ENCODE results near the gene ULBP3.
"Not testable (repeated sequence)": the region's sequence is repeated elsewhere in the genome, so short reads cannot be mapped to it uniquely, and the experiment has no call there.

Gene ULBP3

DNA sequence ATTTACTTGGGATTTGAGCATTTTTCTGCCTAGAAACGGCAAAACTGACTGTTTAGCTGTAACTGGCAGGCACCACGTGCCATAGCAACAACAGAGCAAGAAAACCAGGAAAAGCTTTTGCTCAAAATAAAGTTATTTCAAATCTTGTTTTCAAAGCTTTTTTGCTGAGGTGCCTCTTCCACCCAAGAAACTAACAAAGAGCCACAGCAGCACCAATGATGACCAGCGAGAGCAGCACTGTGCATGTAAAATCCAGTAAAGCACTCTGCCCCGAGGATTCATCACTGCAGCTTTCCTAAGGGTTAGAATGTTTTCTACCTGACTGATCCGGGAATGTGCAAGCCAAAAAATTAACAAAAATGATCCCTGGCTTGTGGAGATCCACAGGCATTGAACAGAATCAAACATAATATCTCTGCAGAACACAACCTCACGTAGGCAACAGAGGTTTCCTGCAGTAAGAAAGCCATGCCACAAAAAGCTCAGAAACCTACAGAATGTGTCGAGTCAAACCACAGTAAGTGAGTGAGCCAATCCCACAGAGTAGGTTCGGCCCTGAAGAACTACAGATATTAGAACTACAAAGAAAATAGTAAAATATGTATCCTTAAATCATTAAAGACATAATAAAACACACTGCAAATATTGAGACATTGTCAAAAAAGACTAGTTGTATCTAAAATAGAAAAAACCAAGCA, 7.4 kb upstream of the ULBP3 start:
- DNase-seq (ENCODE audit: low read depth in 2 of 2): no peak

DNA sequence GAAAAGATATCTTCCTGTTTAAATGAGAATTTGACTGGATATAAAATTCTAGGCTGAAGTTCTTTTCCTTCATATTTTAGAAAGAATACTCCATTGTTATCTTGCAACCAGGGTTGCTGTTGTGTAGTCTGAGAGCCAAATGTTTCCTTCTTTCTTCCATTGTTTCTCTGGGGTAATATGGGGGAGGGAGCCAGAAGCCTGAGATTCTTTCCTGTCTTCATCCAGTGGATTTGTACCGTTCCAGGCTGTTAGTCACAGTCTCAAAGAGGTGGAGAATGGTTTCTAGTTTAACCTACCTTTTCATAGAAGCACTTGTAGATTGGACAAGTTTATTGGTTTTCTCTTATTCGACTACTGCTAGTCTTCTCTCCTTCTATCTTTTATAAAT, 6.1 kb upstream of the ULBP3 start:
- DNase-seq (ENCODE audit: low read depth in 2 of 2): no peak

GRCh38 chr6:150074396-150075033, 5.6 kb upstream of the ULBP3 start:
- DNase-seq (ENCODE audit: low read depth in 2 of 2): not testable (repeated sequence)

- no peak for DNase-seq (ENCODE audit: low read depth in 2 of 2)
These were observed 3.3 kb upstream of the ULBP3 start for GRCh38 chr6:150072201-150072600.

- DNase-seq (ENCODE audit: low read depth in 2 of 2): no peak
These were observed 1.4 kb upstream of the ULBP3 start for GRCh38 chr6:150070236-150070818.

DNA sequence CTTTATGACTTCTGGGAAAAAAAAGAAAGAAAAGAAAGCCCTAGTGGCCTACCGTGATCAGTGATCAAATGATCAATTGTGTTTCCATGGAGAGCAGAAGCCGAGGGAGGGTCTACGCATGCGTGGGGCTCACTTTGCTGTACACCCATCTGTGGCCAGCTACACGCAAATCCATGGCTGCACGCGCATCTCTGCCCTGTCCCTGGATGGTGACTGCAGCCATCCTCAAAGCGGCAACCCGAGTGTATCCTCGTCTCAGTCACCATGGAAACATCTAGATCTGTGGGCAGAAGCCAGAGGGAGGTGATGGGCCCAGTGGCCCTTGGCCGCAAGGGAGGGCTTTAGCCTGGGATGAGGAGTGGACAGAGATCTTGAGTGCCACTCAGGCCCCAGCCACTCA, 785 bp upstream of the ULBP3 start:
- DNase-seq (ENCODE audit: low read depth in 2 of 2): no peak

DNA sequence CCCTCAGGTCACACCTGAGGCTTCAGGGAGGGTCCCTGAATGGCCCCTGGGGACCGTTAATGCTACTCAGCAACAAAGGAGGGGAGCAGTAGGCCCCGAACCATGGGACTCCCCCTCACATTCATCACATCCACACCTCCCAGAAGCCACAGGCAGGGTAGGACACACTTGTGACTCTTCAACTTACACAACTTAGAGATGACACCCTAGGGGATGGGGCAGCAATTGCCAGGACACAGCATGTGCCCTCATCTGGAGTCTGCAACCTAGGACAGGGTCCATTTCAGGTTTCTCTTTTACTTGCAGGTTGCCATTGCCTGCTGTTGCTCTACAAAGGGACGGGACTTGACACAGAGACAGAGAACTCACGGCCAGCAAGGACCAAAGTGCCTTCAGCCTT, 770 bp downstream of the ULBP3 start:
- no peak for DNase-seq (ENCODE audit: low read depth in 2 of 2)

DNA sequence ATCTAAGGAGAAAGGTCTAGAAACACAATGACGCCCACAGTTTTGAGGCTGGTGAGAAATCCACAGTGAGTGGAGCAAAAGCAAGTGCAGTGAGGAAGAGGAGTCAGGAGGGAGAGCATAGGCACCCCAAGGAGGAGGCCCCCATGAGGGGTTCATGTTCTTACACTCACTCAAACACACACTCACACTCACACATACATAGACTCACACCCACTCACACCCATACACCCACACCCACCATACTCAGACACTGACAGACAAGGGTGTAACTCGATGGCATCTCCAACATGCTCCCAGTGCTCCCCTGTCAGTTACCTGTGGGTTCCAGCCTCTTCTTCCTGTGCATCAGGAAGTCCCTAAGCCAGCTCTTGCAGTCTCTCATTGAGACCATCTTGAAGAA, 3.8 kb downstream of the ULBP3 start:
- no peak for DNase-seq (ENCODE audit: low read depth in 2 of 2)

DNA sequence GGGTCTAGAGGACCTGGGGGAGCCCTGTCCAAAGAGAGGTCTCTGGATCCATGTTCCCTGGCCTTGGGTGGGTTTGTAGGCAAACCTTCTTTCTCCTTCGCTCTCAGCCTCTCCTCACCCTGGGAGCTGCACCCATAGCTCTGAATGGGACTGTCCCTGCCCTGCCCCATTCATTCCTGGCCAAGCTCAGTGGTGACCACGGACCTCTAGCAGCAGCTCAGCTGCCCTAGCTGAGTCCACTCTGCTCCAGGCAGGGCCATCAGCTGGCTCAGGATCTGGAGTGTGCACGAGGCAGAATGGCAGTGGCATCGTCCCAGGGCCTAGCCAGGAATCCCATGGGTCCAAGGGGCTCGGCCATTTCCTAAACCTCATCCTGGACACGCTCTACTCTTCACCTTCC, 5.3 kb downstream of the ULBP3 start:
- no peak for DNase-seq (ENCODE audit: low read depth in 2 of 2)

DNA sequence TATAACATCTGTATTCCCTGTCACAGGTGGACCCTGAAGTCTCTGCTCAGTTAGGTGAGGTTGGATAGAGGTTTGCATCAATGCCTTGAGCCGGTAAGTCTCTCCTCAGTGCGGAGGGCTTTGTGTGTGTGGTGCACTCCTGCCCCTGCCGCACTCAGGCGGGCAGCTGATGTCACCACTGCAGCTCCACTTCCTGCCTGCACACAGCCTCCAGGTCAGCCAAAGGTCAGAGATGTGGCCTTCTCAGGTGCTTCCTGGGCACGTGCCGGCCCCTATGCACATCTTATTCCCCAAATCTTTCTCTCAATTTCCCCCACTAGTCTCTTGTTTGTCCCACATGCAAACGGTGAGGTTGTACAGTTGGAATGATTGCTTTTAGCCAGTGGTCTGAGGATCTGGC, 8.9 kb downstream of the ULBP3 start:
- not testable (repeated sequence) for DNase-seq (ENCODE audit: low read depth in 2 of 2)

GRCh38 chr6:150058986-150059385, 9.9 kb downstream of the ULBP3 start:
- DNase-seq (ENCODE audit: low read depth in 2 of 2): no peak

DNA sequence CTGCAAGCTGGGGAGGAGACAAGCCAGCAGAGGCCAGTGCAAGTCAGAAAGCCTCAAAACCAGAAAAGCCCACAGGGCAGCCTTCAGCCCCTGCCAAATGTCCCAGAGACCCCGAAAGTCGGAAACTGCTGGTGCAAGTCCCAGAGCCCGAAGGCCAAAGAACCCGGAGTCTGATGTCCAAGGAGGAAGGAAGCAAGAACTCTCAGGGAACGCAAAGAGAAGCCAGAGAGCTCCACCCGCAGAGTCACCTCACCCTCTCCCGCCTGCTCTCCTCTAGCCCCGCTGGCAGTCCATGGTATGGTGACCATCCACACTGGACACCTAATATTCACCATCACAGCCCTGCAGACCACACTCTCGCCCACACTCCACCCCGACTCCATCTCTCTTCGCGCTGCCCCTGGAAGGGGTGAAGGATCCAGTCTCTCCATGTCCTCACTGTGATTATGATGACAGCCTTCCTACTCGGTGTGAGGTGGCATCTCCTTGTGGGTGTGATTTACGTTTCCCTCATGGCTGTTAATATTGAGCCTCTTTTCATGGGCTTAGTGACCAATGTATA, 10.6 kb downstream of the ULBP3 start:
- DNase-seq (ENCODE audit: low read depth in 2 of 2): no peak

DNA sequence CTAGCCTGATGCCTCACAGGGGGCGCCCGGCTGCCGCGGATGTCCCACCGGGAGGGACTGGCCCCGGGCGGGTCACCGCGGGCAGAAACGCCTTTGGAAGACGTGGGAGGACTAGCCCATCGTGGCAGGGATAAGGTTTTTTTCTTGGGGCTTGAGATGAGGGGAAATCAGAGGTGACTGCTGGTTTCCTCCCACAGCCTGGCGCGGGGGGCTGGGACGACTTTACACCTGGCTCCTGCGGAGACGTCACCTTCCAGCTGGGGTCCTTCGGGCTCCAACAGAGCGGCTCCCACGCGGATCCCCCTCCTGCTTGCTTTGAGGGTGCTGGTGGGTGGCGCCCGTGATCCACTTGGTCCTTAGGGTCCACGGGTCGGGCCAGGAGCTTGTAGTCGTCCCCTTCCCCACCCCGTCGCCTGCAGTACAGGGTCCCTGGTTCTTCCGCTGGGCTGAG, 11.4 kb downstream of the ULBP3 start:
- no peak for DNase-seq (ENCODE audit: low read depth in 2 of 2)

DNA sequence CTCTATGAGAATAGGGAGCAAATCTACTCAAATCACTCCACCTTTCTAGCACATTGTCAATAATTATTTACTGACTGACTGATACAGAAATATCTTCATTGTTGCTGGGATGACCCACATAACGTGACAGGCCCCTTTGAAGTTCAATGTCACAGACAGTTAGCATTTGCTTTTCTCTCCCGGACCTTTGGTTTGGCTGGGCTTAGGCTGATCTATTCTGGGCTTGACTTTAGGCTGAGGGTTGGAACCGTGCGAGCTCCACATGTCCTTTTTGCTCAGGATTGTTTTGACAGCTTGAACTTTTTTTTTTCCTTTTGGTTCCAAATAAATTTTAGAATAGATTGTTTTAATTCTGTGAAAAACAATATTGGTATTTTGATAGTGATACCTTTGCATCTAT, 12.0 kb downstream of the ULBP3 start:
- no peak for DNase-seq (ENCODE audit: low read depth in 2 of 2)

- DNase-seq (ENCODE audit: low read depth in 2 of 2): no peak
These were observed 12.8 kb downstream of the ULBP3 start for GRCh38 chr6:150056156-150056555.

DNA sequence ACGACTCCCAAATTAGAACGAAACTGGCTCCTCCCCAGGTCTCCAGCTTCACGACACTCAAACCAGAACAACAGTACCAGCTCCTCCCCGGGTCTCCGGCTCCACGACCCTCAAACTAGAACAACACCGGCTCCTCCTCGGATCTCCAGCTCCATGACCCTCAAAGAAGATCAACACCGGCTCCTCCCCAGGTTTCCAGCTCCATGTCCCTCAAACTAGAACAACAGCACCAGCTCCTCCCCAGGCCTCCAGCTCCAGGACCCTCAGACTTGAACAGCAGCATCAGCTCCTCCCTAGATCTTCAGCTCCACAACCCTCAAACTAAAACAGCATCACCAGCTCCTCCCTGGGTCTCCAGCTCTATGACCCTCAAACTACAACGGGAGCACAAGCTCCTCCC, 13.8 kb downstream of the ULBP3 start:
- no peak for DNase-seq (ENCODE audit: low read depth in 2 of 2)

DNA sequence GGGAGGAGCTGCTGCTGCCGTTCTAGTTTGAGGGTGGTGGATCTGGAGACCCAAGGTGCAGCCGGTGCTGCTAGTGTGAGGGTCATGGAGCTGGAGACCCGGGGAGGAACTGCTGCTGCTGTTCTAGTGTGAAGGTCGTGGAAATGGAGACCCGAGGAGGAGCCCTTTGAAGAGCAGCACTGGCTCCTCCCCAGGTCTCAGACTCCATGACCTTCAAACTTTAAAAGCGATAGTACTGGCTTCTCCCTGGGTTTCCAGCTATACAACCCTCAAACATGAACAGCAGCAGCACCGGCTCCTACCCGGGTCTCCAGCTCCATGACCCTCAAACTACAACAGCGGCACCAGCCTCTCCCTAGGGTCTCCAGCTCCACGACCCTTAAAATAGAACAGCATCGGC, 15.5 kb downstream of the ULBP3 start:
- no peak for DNase-seq (ENCODE audit: low read depth in 2 of 2)

GRCh38 chr6:150050846-150051245, 18.1 kb downstream of the ULBP3 start:
- no peak for DNase-seq (ENCODE audit: low read depth in 2 of 2)

DNA sequence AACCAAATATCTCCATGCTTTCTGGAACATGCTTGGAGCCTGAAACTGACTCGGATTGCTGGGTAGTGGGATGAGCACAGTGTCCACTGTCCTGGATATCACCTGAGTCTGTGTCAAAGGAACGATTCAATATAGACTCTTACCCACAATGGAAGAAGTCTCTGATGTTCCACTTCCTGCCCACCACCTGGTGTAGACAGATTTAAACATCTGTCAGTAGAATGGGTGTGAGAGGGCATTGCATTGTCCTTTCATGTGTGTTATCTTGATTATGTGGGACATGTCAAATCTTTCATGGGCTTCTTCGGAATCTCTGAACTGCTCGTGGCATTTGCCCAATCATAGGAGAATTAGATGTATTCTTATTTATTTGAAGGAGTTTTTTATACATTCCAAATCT, 20.8 kb downstream of the ULBP3 start:
- no peak for DNase-seq (ENCODE audit: low read depth in 2 of 2)

DNA sequence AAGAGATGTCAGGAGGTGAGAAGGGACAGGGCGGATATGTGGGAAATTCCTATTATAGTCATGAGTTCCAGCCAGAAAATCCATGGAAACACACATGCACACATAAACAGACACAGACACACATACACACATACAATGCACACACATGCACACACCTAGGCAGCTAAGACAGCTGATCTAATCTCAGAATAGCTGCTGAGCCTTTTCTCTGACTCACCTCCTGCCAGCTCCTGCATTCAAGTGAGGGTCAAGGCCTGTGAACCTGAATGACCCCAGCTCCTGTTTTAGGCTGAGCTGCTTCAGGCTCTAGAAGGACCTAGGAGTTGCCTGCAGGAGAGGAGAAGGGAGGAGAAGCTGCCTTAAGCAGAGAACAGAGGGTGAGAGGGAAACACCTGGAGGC, 22.0 kb downstream of the ULBP3 start:
- no peak for DNase-seq (ENCODE audit: low read depth in 2 of 2)

DNA sequence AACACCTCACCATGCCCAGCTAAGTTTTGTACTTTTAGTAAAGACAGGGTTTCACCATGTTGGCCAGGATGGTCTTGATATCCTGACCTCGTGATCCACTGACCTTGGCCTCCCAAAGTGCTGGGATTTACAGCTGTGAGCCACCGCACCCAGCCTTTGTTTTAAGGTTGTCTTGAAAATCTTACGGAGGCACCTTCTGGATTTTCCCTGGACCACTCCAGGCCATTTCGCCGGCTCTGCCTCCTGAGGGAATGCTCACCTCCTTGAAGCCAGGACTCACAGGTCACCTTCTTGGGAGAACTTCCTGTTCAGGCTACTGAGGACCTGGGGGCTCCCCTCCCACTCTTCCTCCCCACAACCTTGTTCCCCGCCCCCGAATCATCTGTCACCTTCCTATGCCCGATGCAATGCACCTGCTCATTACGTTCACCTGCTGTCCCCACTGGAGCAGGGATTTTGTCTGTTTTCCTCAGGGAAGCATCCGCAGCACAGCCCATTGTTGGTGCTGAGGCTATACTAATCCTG, 24.2 kb downstream of the ULBP3 start:
- no peak for DNase-seq (ENCODE audit: low read depth in 2 of 2)

DNA sequence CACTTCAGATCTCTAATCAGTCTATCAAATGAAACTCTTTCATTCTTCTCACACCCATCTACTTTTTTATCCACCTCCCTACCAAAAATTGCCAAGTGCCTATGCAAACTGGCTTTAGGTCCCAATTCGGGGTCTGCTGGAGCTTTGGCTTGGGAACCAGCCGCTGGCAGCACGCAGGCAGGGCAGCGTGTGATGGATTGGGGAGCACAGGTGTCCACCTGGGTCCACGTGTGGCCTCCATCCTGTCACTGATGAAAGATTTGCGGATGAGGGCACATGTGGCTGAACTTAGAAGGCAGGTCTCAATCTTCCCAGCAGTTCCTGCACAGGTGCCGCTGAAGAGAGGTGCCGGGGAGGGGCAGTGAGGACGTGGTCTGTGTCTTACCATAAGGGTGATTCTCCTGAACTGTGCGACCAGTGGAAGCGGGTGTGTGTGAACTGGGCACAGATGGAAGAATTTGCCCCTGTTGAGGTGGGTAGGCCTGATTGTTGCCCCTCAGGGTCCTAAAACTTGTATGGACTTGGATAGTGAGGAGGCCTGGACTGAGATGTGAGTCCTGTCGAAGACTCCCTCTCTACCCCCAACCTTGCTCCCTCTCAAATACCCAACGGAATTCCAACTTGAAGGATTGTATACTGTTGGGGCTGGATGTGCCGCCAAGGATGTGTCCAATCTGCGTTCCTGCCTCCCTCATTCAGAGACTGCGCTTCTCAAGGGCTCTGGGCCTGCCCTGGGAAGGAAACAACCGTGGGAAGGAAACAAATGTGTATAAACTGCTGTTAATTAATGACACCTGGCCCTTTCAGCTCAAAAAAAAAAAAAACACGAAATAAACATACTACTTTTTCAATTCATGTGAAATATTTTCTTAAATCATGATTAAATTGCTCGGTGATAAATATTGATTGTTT, 25.2 kb downstream of the ULBP3 start:
- no peak for DNase-seq (ENCODE audit: low read depth in 2 of 2)
